ENCODE results near the gene RASGRP2. TPM values are rescaled to one million over a fixed set of nuclear protein-coding genes. Genes with fewer than 3 reads are reported as not detected.

Gene RASGRP2
- total and polyA plus RNA-seq, 11 donors = 16.2 to 78.9 (median 28.1) TPM

- no peaks in the 10 kb centered on the region for H3K4me1 ChIP-seq
- intact Hi-C loops (cut with DNase I) = no loop called here
- ATAC-seq = no peak
- TF ChIP-seq POLR2A (IDR thresholded peaks at IDR 0.05) = no peak
- no peak for TF ChIP-seq CTCF (IDR thresholded peaks at IDR 0.05)
- no peak for DNase-seq
- no peak overlapping the region for H3K4me3 ChIP-seq
- peaks cover 0 to 37% (median 16%) of the 10 kb centered on the region in 9 donors for H3K36me3 ChIP-seq
- H3K27ac ChIP-seq = no peak overlapping the region
- 87 to 93% (median 90%) methylated on average over 9 of the region's 9 CpGs for WGBS, 4 donors
- H3K9me3 ChIP-seq = no peaks in the 10 kb centered on the region
- H3K27me3 ChIP-seq = no peaks in the 10 kb centered on the region
Observed at GRCh38 chr11:64735725-64736259, 8.2 kb downstream of the RASGRP2 start.

GRCh38 chr11:64734811-64735724, 8.9 kb downstream of the RASGRP2 start:
- peaks cover 0 to 3% (median 0%) of the 10 kb centered on the region in 12 donors for H3K4me1 ChIP-seq
- no peak for DNase-seq
- no peak overlapping the region for H3K4me3 ChIP-seq
- intact Hi-C loops (cut with DNase I) = no loop called here
- WGBS, 4 donors = 83 to 86% (median 84%) methylated on average over 15 to 23 of the region's 23 CpGs
- TF ChIP-seq CTCF (IDR thresholded peaks at IDR 0.05) = no peak
- no peak for TF ChIP-seq POLR2A (IDR thresholded peaks at IDR 0.05)
- H3K27ac ChIP-seq = no peak overlapping the region
- no peaks in the 10 kb centered on the region for H3K9me3 ChIP-seq
- H3K27me3 ChIP-seq = no peaks in the 10 kb centered on the region
- peaks cover 0 to 43% (median 16%) of the 10 kb centered on the region in 9 donors for H3K36me3 ChIP-seq
- ATAC-seq = peak; percentile 15 to 43 (median 30)

GRCh38 chr11:64731601-64732000, 12.3 kb downstream of the RASGRP2 start:
- intact Hi-C loops (cut with DNase I) = no loop called here
- WGBS, 4 donors = 69 to 75% (median 70%) methylated on average over 3 of the region's 3 CpGs
- H3K4me1 ChIP-seq = peaks cover 0 to 7% (median 0%) of the 10 kb centered on the region in 12 donors
- H3K27me3 ChIP-seq = no peaks in the 10 kb centered on the region
- no peak overlapping the region for H3K4me3 ChIP-seq
- H3K27ac ChIP-seq = no peak overlapping the region
- H3K9me3 ChIP-seq = no peaks in the 10 kb centered on the region
- H3K36me3 ChIP-seq = peaks cover 0 to 43% (median 16%) of the 10 kb centered on the region in 9 donors
- DNase-seq = no peak
- no peak for ATAC-seq
- TF ChIP-seq CTCF (IDR thresholded peaks at IDR 0.05) (no peak), POLR2A (IDR thresholded peaks at IDR 0.05) (no peak)

GRCh38 chr11:64729851-64730382, 14.0 kb downstream of the RASGRP2 start:
- ATAC-seq = peak in 3 of 4 donors; percentile 43 to 55 (median 48)
- 42 to 51% (median 45%) methylated on average over 20 to 21 of the region's 21 CpGs for WGBS, 4 donors

More at GRCh38 chr11:64729851-64730382, 14.0 kb downstream of the RASGRP2 start:
- Histone ChIP-seq H3K9me3 (no peaks in the 10 kb centered on the region), H3K36me3 (peaks cover 0 to 30% (median 9%) of the 10 kb centered on the region in 9 donors), H3K27ac (no peak overlapping the region), H3K4me1 (peaks cover 0 to 7% (median 0%) of the 10 kb centered on the region in 12 donors), H3K4me3 (no peak overlapping the region), H3K27me3 (no peaks in the 10 kb centered on the region)
- TF ChIP-seq POLR2A (IDR thresholded peaks at IDR 0.05) (no peak), CTCF (IDR thresholded peaks at IDR 0.05) (no peak)
- DNase-seq = peak in 1 of 5 donors; percentile 71
- intact Hi-C loops (cut with DNase I) = loop anchor here in 4 of 10 donors (10.0 kb wide), 3 partner anchors 65 to 285 kb away; no protein-coding TSS in a partner anchor
